Upper lobe of left lung (tissue), 4 donors: ENCODE results near the gene SLC22A15.

Source experiments
- CTCF ChIP-seq, 6 experiments: fragments of 450-650 bp in 4 of 6; fragments of 200-600 bp in 2 of 6; sonication (generic) in 2 of 6; IDR thresholded peaks; one replicate each; pipeline ENCODE4 v1.5.1; 2016 to 2019; ENCODE audit warnings: antibody characterized with exemption in 6 of 6
- EP300 ChIP-seq, 4 donors: sonication (generic); formaldehyde crosslinking; IDR thresholded peaks; one replicate each; pipeline ENCODE4 v1.5.1; 2017; ENCODE audit warnings: antibody characterized with exemption in 4 of 4, control low read depth in 2 of 4

DNA sequence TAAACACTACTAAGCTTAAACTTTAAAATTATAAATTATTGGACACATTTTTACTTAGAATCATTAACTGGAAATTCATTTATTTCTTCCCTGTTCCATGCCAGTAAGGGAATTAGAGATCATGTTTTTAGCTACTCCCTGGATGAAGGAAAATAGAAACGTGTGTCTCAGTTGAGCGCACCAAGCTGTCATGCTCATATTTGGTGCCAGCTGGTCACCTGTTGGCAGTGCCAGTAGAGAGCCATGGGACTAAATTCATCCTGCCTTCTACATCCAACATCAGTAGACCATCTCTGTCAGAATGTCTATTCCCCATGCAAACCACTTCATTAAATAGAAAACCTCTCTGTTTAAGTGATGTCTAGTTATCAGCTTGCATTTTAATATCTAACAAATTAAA lies 17.4 kb upstream of the SLC22A15 start:
- TF ChIP-seq EP300 (IDR thresholded peaks at IDR 0.05) = no peak
- TF ChIP-seq CTCF (IDR thresholded peaks at IDR 0.05) = no peak
